ENCODE data around the gene SLIT3. TPM values are rescaled to one million over a fixed set of nuclear protein-coding genes. Genes with fewer than 3 reads are reported as not detected.

Gene SLIT3
- total RNA-seq, 3 donors from 2014 or later: 30.7 to 103 (median 54.1) TPM

- Histone ChIP-seq H3K9me3 (no peaks in the 10 kb centered on the region), H3K27me3 (no peaks in the 10 kb centered on the region), H3K27ac (no peak overlapping the region), H3K36me3 (no peaks in the 10 kb centered on the region), H3K4me3 (no peak overlapping the region), H3K4me1 (no peaks in the 10 kb centered on the region)
- DNase-seq (ENCODE audit: low spot score in 2 of 2): no peak
- TF ChIP-seq CTCF (IDR thresholded peaks at IDR 0.05) (no peak), POLR2A (IDR thresholded peaks at IDR 0.05) (no peak), POLR2AphosphoS5 (IDR thresholded peaks at IDR 0.05) (no peak)
- intact Hi-C loops (cut with DNase I; ENCODE audit: low total_unique reads): no loop called here
Observed at GRCh38 chr5:168786147-168786546, 514.8 kb downstream of the SLIT3 start.

GRCh38 chr5:168784454-168784853, 516.5 kb downstream of the SLIT3 start:
- H3K4me1 ChIP-seq: no peaks in the 10 kb centered on the region
- H3K36me3 ChIP-seq: no peaks in the 10 kb centered on the region
- H3K27me3 ChIP-seq: no peaks in the 10 kb centered on the region
- H3K27ac ChIP-seq: no peak overlapping the region
- no peak for DNase-seq (ENCODE audit: low spot score in 2 of 2)
- H3K9me3 ChIP-seq: no peaks in the 10 kb centered on the region
- intact Hi-C loops (cut with DNase I; ENCODE audit: low total_unique reads): no loop called here
- H3K4me3 ChIP-seq: no peak overlapping the region
- TF ChIP-seq CTCF (IDR thresholded peaks at IDR 0.05) (no peak), POLR2A (IDR thresholded peaks at IDR 0.05) (no peak), POLR2AphosphoS5 (IDR thresholded peaks at IDR 0.05) (no peak)

- no peak overlapping the region for H3K4me3 ChIP-seq
- H3K27ac ChIP-seq: no peak overlapping the region
- TF ChIP-seq POLR2A (IDR thresholded peaks at IDR 0.05) (no peak), CTCF (IDR thresholded peaks at IDR 0.05) (no peak), POLR2AphosphoS5 (IDR thresholded peaks at IDR 0.05) (no peak)
- H3K36me3 ChIP-seq: no peaks in the 10 kb centered on the region
- no peaks in the 10 kb centered on the region for H3K4me1 ChIP-seq
- H3K9me3 ChIP-seq: no peaks in the 10 kb centered on the region
- intact Hi-C loops (cut with DNase I; ENCODE audit: low total_unique reads): no loop called here
- H3K27me3 ChIP-seq: no peaks in the 10 kb centered on the region
- DNase-seq (ENCODE audit: low spot score in 2 of 2): no peak
Observed at GRCh38 chr5:168781941-168782571, 518.9 kb downstream of the SLIT3 start.

- no peaks in the 10 kb centered on the region for H3K4me1 ChIP-seq
- DNase-seq (ENCODE audit: low spot score in 2 of 2): no peak
- H3K4me3 ChIP-seq: no peak overlapping the region
- H3K27me3 ChIP-seq: no peaks in the 10 kb centered on the region
- H3K9me3 ChIP-seq: no peaks in the 10 kb centered on the region
- no peak overlapping the region for H3K27ac ChIP-seq
- H3K36me3 ChIP-seq: no peaks in the 10 kb centered on the region
- TF ChIP-seq POLR2A (IDR thresholded peaks at IDR 0.05) (no peak), POLR2AphosphoS5 (IDR thresholded peaks at IDR 0.05) (no peak), CTCF (IDR thresholded peaks at IDR 0.05) (no peak)
- intact Hi-C loops (cut with DNase I; ENCODE audit: low total_unique reads): no loop called here
Observed at GRCh38 chr5:168780888-168781287, 520.1 kb downstream of the SLIT3 start.

- intact Hi-C loops (cut with DNase I; ENCODE audit: low total_unique reads): no loop called here
- TF ChIP-seq POLR2A (IDR thresholded peaks at IDR 0.05): no peak
- no peak for TF ChIP-seq CTCF (IDR thresholded peaks at IDR 0.05)
- no peak for TF ChIP-seq POLR2AphosphoS5 (IDR thresholded peaks at IDR 0.05)
- H3K4me1 ChIP-seq: no peaks in the 10 kb centered on the region
- no peaks in the 10 kb centered on the region for H3K9me3 ChIP-seq
- no peak for DNase-seq (ENCODE audit: low spot score in 2 of 2)
- H3K27ac ChIP-seq: no peak overlapping the region
- no peaks in the 10 kb centered on the region for H3K27me3 ChIP-seq
- no peak overlapping the region for H3K4me3 ChIP-seq
- H3K36me3 ChIP-seq: no peaks in the 10 kb centered on the region
Observed at GRCh38 chr5:168779333-168779732, 521.6 kb downstream of the SLIT3 start.

Measured in breast epithelium (tissue), 4 donors.